Stimulated activated CD8-positive, alpha-beta memory T cell treated with anti-CD3 and anti-CD28 coated beads, Interleukin-2, amount 100 ng/mL, for 48 hours (primary cell): ENCODE measurements around the gene MGLL.

Experiments
- DNase-seq, 2 donors: peaks; one replicate each; pipeline ENCODE4 v3.0.0-alpha.2; 2020; ENCODE audit warnings: low read depth in 2 of 2

MGLL gene

GRCh38 chr3:127774647-127775046, 47.7 kb downstream of the MGLL start:
- DNase-seq: no peak

- no peak for DNase-seq
Measured at GRCh38 chr3:127773752-127774395, 48.4 kb downstream of the MGLL start.

- no peak for DNase-seq
Measured at GRCh38 chr3:127772827-127773751, 49.2 kb downstream of the MGLL start.

GRCh38 chr3:127772273-127772672, 50.0 kb downstream of the MGLL start:
- DNase-seq: no peak

- no peak for DNase-seq
Measured at GRCh38 chr3:127771746-127772145, 50.6 kb downstream of the MGLL start.

GRCh38 chr3:127770671-127771355, 51.5 kb downstream of the MGLL start:
- DNase-seq: no peak

- DNase-seq: no peak
Measured at GRCh38 chr3:127769284-127770081, 52.8 kb downstream of the MGLL start.

- no peak for DNase-seq
Measured at GRCh38 chr3:127768346-127769008, 53.8 kb downstream of the MGLL start.

GRCh38 chr3:127767126-127767525, 55.2 kb downstream of the MGLL start:
- no peak for DNase-seq

- DNase-seq: no peak
Measured at GRCh38 chr3:127765735-127766134, 56.6 kb downstream of the MGLL start.

GRCh38 chr3:127764841-127765362, 57.4 kb downstream of the MGLL start:
- no peak for DNase-seq

- no peak for DNase-seq
Measured at GRCh38 chr3:127764301-127764700, 58.0 kb downstream of the MGLL start.

- DNase-seq: no peak
Measured at GRCh38 chr3:127763816-127764215, 58.5 kb downstream of the MGLL start.

GRCh38 chr3:127763337-127763736, 59.0 kb downstream of the MGLL start:
- DNase-seq: no peak

- no peak for DNase-seq
Measured at GRCh38 chr3:127762787-127763105, 59.6 kb downstream of the MGLL start.

GRCh38 chr3:127762077-127762786, 60.1 kb downstream of the MGLL start:
- no peak for DNase-seq

- DNase-seq: no peak
Measured at GRCh38 chr3:127761441-127761801, 60.9 kb downstream of the MGLL start.

GRCh38 chr3:127760791-127761440, 61.4 kb downstream of the MGLL start:
- no peak for DNase-seq

GRCh38 chr3:127760361-127760760, 62.0 kb downstream of the MGLL start:
- no peak for DNase-seq

- no peak for DNase-seq
Measured at GRCh38 chr3:127759826-127760225, 62.5 kb downstream of the MGLL start.
